HFFc6 (cell line): ENCODE results near the gene MEDAG. TPM values are rescaled to one million over a fixed set of nuclear protein-coding genes. Genes with fewer than 3 reads are reported as not detected.

ENCODE experiments used
- DNase-seq: peaks from one replicate; pipeline ENCODE4 v3.0.0-alpha.2; 2018
- H3K27ac Mint-ChIP-seq: 2 replicates; pipeline ENCODE4 v1.8.0; 2020; ENCODE audit warnings: mild to moderate bottlenecking, mixed read lengths
- H3K27me3 Mint-ChIP-seq: 2 replicates; pipeline ENCODE4 v1.8.0; 2021; ENCODE audit warnings: mild to moderate bottlenecking, moderate library complexity, mixed read lengths; ENCODE audit not compliant: insufficient read depth
- H3K36me3 Mint-ChIP-seq: 2 replicates; pipeline ENCODE4 v1.8.0; 2021; ENCODE audit warnings: low read depth, mixed read lengths
- H3K4me1 Mint-ChIP-seq: 2 replicates; pipeline ENCODE4 v1.8.0; 2020; ENCODE audit warnings: low read depth, mixed read lengths
- H3K4me3 Mint-ChIP-seq: 2 replicates; pipeline ENCODE4 v1.8.0; 2020; ENCODE audit warnings: mild to moderate bottlenecking, moderate library complexity, mixed read lengths
- H3K9me3 Mint-ChIP-seq: 2 replicates; pipeline ENCODE4 v1.8.0; 2020; ENCODE audit warnings: mild to moderate bottlenecking, mixed read lengths
- total RNA-seq, 6 experiments: library from RNA; stranded (reverse); fragmentation: NEBNext Ultra II Directional; extraction: Animal tissue kit (Norgen Biotek cat#: 25700); gene quantifications; 2 replicates in 1 of 6; 3 replicates in 5 of 6; pipeline ENCODE4 v1.2.3, GENCODE V29; 2021
- TF ChIP-seq, protein P1 (sequence below): fragments of 200-600 bp; sonication (generic); IDR thresholded peaks from 2 replicates; pipeline ENCODE4 v1.5.0; 2021; ENCODE audit warnings: antibody characterized with exemption, mild to moderate bottlenecking

MEDAG gene
- total RNA-seq, 6 experiments from 2014 or later, result 0.11 to 0.40 (median 0.33) TPM; not detected in 3

DNA sequence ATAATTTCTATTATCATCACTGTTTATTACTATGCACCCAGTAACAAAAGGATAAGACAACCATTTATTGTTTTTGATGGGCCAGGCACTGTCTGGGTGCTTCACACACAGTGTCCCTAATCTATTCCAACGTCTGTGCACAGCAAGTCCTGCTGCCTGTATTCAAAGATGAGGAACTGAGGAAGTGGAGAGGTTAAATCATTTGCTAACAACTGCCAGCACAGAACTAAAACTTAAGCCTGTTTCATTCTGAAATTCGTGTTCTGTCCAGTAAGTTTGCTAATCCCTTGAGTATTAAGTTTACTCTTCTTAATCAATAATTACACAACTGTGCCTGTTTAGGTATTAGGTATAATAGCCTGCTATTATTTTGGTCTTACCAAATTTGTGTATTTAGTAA lies 68.3 kb downstream of the MEDAG start:
- peaks cover 48% of the 10 kb centered on the region for H3K4me1 Mint-ChIP-seq
- no peak for DNase-seq
- TF ChIP-seq, protein P1, sequence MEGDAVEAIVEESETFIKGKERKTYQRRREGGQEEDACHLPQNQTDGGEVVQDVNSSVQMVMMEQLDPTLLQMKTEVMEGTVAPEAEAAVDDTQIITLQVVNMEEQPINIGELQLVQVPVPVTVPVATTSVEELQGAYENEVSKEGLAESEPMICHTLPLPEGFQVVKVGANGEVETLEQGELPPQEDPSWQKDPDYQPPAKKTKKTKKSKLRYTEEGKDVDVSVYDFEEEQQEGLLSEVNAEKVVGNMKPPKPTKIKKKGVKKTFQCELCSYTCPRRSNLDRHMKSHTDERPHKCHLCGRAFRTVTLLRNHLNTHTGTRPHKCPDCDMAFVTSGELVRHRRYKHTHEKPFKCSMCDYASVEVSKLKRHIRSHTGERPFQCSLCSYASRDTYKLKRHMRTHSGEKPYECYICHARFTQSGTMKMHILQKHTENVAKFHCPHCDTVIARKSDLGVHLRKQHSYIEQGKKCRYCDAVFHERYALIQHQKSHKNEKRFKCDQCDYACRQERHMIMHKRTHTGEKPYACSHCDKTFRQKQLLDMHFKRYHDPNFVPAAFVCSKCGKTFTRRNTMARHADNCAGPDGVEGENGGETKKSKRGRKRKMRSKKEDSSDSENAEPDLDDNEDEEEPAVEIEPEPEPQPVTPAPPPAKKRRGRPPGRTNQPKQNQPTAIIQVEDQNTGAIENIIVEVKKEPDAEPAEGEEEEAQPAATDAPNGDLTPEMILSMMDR, result no peak
- H3K9me3 Mint-ChIP-seq, result no peaks in the 10 kb centered on the region
- no peaks in the 10 kb centered on the region for H3K27me3 Mint-ChIP-seq
- H3K4me3 Mint-ChIP-seq, result no peak overlapping the region
- no peaks in the 10 kb centered on the region for H3K36me3 Mint-ChIP-seq
- H3K27ac Mint-ChIP-seq, result no peak overlapping the region

Other genes with a start within 250 kb of the MEDAG start
- not detected for gene ALOX5AP, start 170.7 kb upstream of the MEDAG start, total RNA-seq
- gene TEX26, start 26.4 kb downstream of the MEDAG start, total RNA-seq, result not detected